ENCODE data around the gene CCP110. TPM values are rescaled to one million over a fixed set of nuclear protein-coding genes. Genes with fewer than 3 reads are reported as not detected.

The CCP110 gene
- total RNA-seq, 2 donors from 2014 or later, result 9.6 to 16.2 TPM

- DNase-seq (no peak), ATAC-seq (no peak)
- no peak for TF ChIP-seq CTCF (IDR thresholded peaks at IDR 0.05)
- TF ChIP-seq POLR2A (IDR thresholded peaks at IDR 0.05), result no peak
- Histone ChIP-seq H3K27ac (no peak overlapping the region), H3K4me3 (no peak overlapping the region), H3K27me3 (no peaks in the 10 kb centered on the region), H3K9me3 (no peaks in the 10 kb centered on the region), H3K36me3 (replicated peaks in 1 of 2; ENCODE audit: insufficient read depth in 1 of 2, low read depth in 2 of 2) (peaks cover 0 to 13% of the 10 kb centered on the region in 2 donors), H3K4me1 (no peaks in the 10 kb centered on the region)
- intact Hi-C loops (cut with DNase I), result no loop called here
- 83 to 93% methylated on average over 10 of the region's 10 CpGs for WGBS, 2 donors
These were observed 54.7 kb downstream of the CCP110 start for GRCh38 chr16:19578378-19578971.

- H3K9me3 ChIP-seq, result no peaks in the 10 kb centered on the region
- DNase-seq (no peak), ATAC-seq (no peak)
- no peaks in the 10 kb centered on the region for H3K4me1 ChIP-seq
- no peak overlapping the region for H3K4me3 ChIP-seq
- intact Hi-C loops (cut with DNase I), result no loop called here
- WGBS, 2 donors, result 52 to 59% methylated on average over 10 of the region's 10 CpGs
- no peaks in the 10 kb centered on the region for H3K27me3 ChIP-seq
- peaks cover 0 to 1% of the 10 kb centered on the region in 2 donors for H3K36me3 ChIP-seq (replicated peaks in 1 of 2; ENCODE audit: insufficient read depth in 1 of 2, low read depth in 2 of 2)
- no peak overlapping the region for H3K27ac ChIP-seq
- TF ChIP-seq POLR2A (IDR thresholded peaks at IDR 0.05), result no peak
These were observed 58.5 kb downstream of the CCP110 start for GRCh38 chr16:19582050-19582831.

GRCh38 chr16:19583665-19584300 lies 60.0 kb downstream of the CCP110 start:
- no peak overlapping the region for H3K4me3 ChIP-seq
- H3K27ac ChIP-seq, result no peak overlapping the region
- intact Hi-C loops (cut with DNase I), result no loop called here
- H3K36me3 ChIP-seq (replicated peaks in 1 of 2; ENCODE audit: insufficient read depth in 1 of 2, low read depth in 2 of 2), result peaks cover 0 to 1% of the 10 kb centered on the region in 2 donors
- ATAC-seq (peak; percentile 85), DNase-seq (peak; percentile 37 to 62 (median 50))
- no peaks in the 10 kb centered on the region for H3K4me1 ChIP-seq
- H3K9me3 ChIP-seq, result no peaks in the 10 kb centered on the region
- no peaks in the 10 kb centered on the region for H3K27me3 ChIP-seq
- TF ChIP-seq POLR2A (IDR thresholded peaks at IDR 0.05) (no peak), CTCF (IDR thresholded peaks at IDR 0.05) (peak; percentile 68 to 81 (median 73))
- WGBS, 2 donors, result 48 to 50% methylated on average over 5 of the region's 5 CpGs

- no peak for TF ChIP-seq CTCF (IDR thresholded peaks at IDR 0.05)
- TF ChIP-seq POLR2A (IDR thresholded peaks at IDR 0.05), result no peak
- peaks cover 0 to 3% of the 10 kb centered on the region in 2 donors for H3K36me3 ChIP-seq (replicated peaks in 1 of 2; ENCODE audit: insufficient read depth in 1 of 2, low read depth in 2 of 2)
- intact Hi-C loops (cut with DNase I), result no loop called here
- H3K4me3 ChIP-seq, result no peak overlapping the region
- H3K9me3 ChIP-seq, result no peaks in the 10 kb centered on the region
- H3K27me3 ChIP-seq, result no peaks in the 10 kb centered on the region
- no peaks in the 10 kb centered on the region for H3K4me1 ChIP-seq
- 85 to 89% methylated on average over 5 of the region's 5 CpGs for WGBS, 2 donors
- DNase-seq (no peak), ATAC-seq (no peak)
- H3K27ac ChIP-seq, result no peak overlapping the region
These were observed 64.9 kb downstream of the CCP110 start for GRCh38 chr16:19588661-19589060.

GRCh38 chr16:19589106-19589505 lies 65.4 kb downstream of the CCP110 start:
- TF ChIP-seq CTCF (IDR thresholded peaks at IDR 0.05) (no peak), POLR2A (IDR thresholded peaks at IDR 0.05) (no peak)
- H3K4me1 ChIP-seq, result no peaks in the 10 kb centered on the region
- intact Hi-C loops (cut with DNase I), result no loop called here
- H3K27ac ChIP-seq, result no peak overlapping the region
- no peak overlapping the region for H3K4me3 ChIP-seq
- 87 to 88% methylated on average over 5 of the region's 5 CpGs for WGBS, 2 donors
- H3K36me3 ChIP-seq (replicated peaks in 1 of 2; ENCODE audit: insufficient read depth in 1 of 2, low read depth in 2 of 2), result peaks cover 0 to 3% of the 10 kb centered on the region in 2 donors
- no peaks in the 10 kb centered on the region for H3K9me3 ChIP-seq
- H3K27me3 ChIP-seq, result no peaks in the 10 kb centered on the region
- DNase-seq (no peak), ATAC-seq (no peak)

All from body of pancreas (tissue), 4 donors.